DND-41 (cell line): ENCODE data around the gene YPEL5.

Experiments used
- ATAC-seq: fragments of 200-7000 bp; cut with Tn5 transposase; 3 replicates; pipeline ENCODE4 v1.9.1; 2021; ENCODE audit warnings: low read depth; ENCODE audit not compliant: insufficient read depth
- DNase-seq: peaks from one replicate; pipeline ENCODE4 v3.0.0-alpha.2; 2020
- H2AFZ ChIP-seq: 2 replicates; pipeline ENCODE4 v1.6.0; 2012; ENCODE audit warnings: low read depth, low read length
- H3K27ac ChIP-seq: 2 replicates; pipeline ENCODE4 v1.5.1; 2012; ENCODE audit warnings: low read length, inconsistent platforms
- H3K27me3 ChIP-seq: fragments of 200-600 bp; sonication (generic); 2 replicates; pipeline ENCODE4 v1.6.0; 2012; ENCODE audit warnings: low read length, mild to moderate bottlenecking, inconsistent platforms; ENCODE audit not compliant: insufficient read depth, poor library complexity
- H3K36me3 ChIP-seq: 2 replicates; pipeline ENCODE4 v1.5.1; 2012; ENCODE audit warnings: low read length, inconsistent platforms; ENCODE audit not compliant: insufficient read depth
- H3K4me1 ChIP-seq: 2 replicates; pipeline ENCODE4 v1.5.1; 2012; ENCODE audit warnings: mild to moderate bottlenecking, low read length; ENCODE audit not compliant: insufficient read depth
- H3K4me2 ChIP-seq: 2 replicates; pipeline ENCODE4 v1.6.0; 2012; ENCODE audit warnings: mild to moderate bottlenecking, moderate library complexity, low read length, inconsistent platforms; ENCODE audit not compliant: insufficient read depth
- H3K4me3 ChIP-seq, 2 experiments: fragments of 200-600 bp in 1 of 2; shearing (Covaris generic) in 1 of 2; 2 replicates each; pipeline ENCODE4 v1.5.1; 2012 to 2016; ENCODE audit warnings: inconsistent platforms in 2 of 2, low read length in 2 of 2, mild to moderate bottlenecking in 2 of 2, low read depth in 1 of 2, moderate library complexity in 1 of 2
- H3K79me2 ChIP-seq: 2 replicates; pipeline ENCODE4 v1.6.0; 2012; ENCODE audit warnings: low read length, inconsistent platforms; ENCODE audit not compliant: insufficient read depth
- H3K9ac ChIP-seq: 2 replicates; pipeline ENCODE4 v1.6.0; 2012; ENCODE audit warnings: low read depth, mild to moderate bottlenecking, inconsistent platforms, low read length, moderate library complexity
- H3K9me3 ChIP-seq: 2 replicates; pipeline ENCODE4 v1.5.1; 2012; ENCODE audit warnings: low read length, moderate library complexity, mild to moderate bottlenecking, inconsistent platforms; ENCODE audit not compliant: insufficient read depth, severe bottlenecking
- H4K20me1 ChIP-seq: 2 replicates; pipeline ENCODE4 v1.6.0; 2012; ENCODE audit warnings: low read length; ENCODE audit not compliant: insufficient read depth
- CTCF ChIP-seq: IDR thresholded peaks from 2 replicates; pipeline ENCODE4 v1.5.1; 2012; ENCODE audit warnings: borderline replicate concordance, low read length, moderate library complexity, mild to moderate bottlenecking; ENCODE audit not compliant: poor library complexity, severe bottlenecking; ENCODE audit errors: extremely low read depth
- EZH2 ChIP-seq: IDR thresholded peaks from 3 replicates; pipeline ENCODE4 v1.6.1; 2012; ENCODE audit warnings: borderline replicate concordance, low read depth, mild to moderate bottlenecking, moderate library complexity, low read length, inconsistent platforms; ENCODE audit not compliant: severe bottlenecking

The YPEL5 gene

GRCh38 chr2:30135541-30135940 lies 11.3 kb upstream of the YPEL5 start:
- Histone ChIP-seq H3K27ac (no peak overlapping the region), H3K9ac (no peak overlapping the region), H3K27me3 (peaks cover 4% of the 10 kb centered on the region), H4K20me1 (no peaks in the 10 kb centered on the region), H3K4me2 (no peak overlapping the region), H3K4me3 (no peak overlapping the region), H3K9me3 (no peaks in the 10 kb centered on the region), H3K36me3 (no peaks in the 10 kb centered on the region), H3K4me1 (no peaks in the 10 kb centered on the region), H2AFZ (no peak overlapping the region), H3K79me2 (no peaks in the 10 kb centered on the region)
- ATAC-seq, result no peak
- no peak for DNase-seq
- TF ChIP-seq CTCF (no peak), EZH2 (no peak)

- no peaks in the 10 kb centered on the region for H3K9me3 ChIP-seq
- H3K27me3 ChIP-seq, result peaks cover 4% of the 10 kb centered on the region
- ATAC-seq (no peak), DNase-seq (no peak)
- no peaks in the 10 kb centered on the region for H3K4me1 ChIP-seq
- H3K27ac ChIP-seq, result no peak overlapping the region
- no peak overlapping the region for H3K4me2 ChIP-seq
- H3K79me2 ChIP-seq, result no peaks in the 10 kb centered on the region
- no peaks in the 10 kb centered on the region for H3K36me3 ChIP-seq
- no peak overlapping the region for H3K9ac ChIP-seq
- H3K4me3 ChIP-seq, result no peak overlapping the region
- no peak overlapping the region for H2AFZ ChIP-seq
- H4K20me1 ChIP-seq, result no peaks in the 10 kb centered on the region
- TF ChIP-seq CTCF (no peak), EZH2 (no peak)
Observed at GRCh38 chr2:30136764-30137444, 9.9 kb upstream of the YPEL5 start.

GRCh38 chr2:30139131-30139870 lies 7.5 kb upstream of the YPEL5 start:
- Histone ChIP-seq H3K27me3 (no peaks in the 10 kb centered on the region), H2AFZ (no peak overlapping the region), H3K9ac (no peak overlapping the region), H3K9me3 (no peaks in the 10 kb centered on the region), H3K4me1 (no peaks in the 10 kb centered on the region), H3K79me2 (no peaks in the 10 kb centered on the region), H4K20me1 (no peaks in the 10 kb centered on the region), H3K27ac (no peak overlapping the region), H3K4me2 (no peak overlapping the region), H3K36me3 (no peaks in the 10 kb centered on the region), H3K4me3 (no peak overlapping the region)
- no peak for DNase-seq
- TF ChIP-seq EZH2, result no peak
- no peak for TF ChIP-seq CTCF
- no peak for ATAC-seq
